Measurements from ENCODE around the gene GLT1D1. TPM values are rescaled to one million over a fixed set of nuclear protein-coding genes. Genes with fewer than 3 reads are reported as not detected.

GLT1D1 gene
- total and polyA plus RNA-seq, 2 donors (not counting 3 experiments of a cell fraction or from before 2014, with no cell fraction given) = not detected

GRCh38 chr12:128825835-128826234, 27.4 kb upstream of the GLT1D1 start:
- intact Hi-C loops (cut with micrococcal nuclease) = no loop called here
- no peak overlapping the region for H3K9ac ChIP-seq (replicated peaks; ENCODE audit: extremely low read depth, insufficient read depth, low read length)
- dilution Hi-C loops (cut with MboI; ENCODE audit: extremely low pct_ligation_motif_present, low sequenced_read_pairs) = no loop called here
- no peak overlapping the region for H3K27ac ChIP-seq (ENCODE audit: insufficient read depth, low read depth, low read length)
- peaks cover 24% of the 10 kb centered on the region for H3K79me2 ChIP-seq (ENCODE audit: control insufficient read depth, insufficient read depth, low read length)
- no peaks in the 10 kb centered on the region for H3K9me1 ChIP-seq (replicated peaks; ENCODE audit: control insufficient read depth, extremely low read depth, insufficient read depth, low read length)
- H3K4me1 ChIP-seq (ENCODE audit: control insufficient read depth, extremely low read depth, insufficient read depth, low read length) = peaks cover 2% of the 10 kb centered on the region
- H4K20me1 ChIP-seq (replicated peaks; ENCODE audit: control insufficient read depth, extremely low read depth, insufficient read depth, low read length) = no peaks in the 10 kb centered on the region
- no TSS peak for BruUV-seq (replicated peaks)
- FAIRE-seq = no peak
- no peak overlapping the region for H3K4me3 ChIP-seq (replicated peaks in 1 of 3; ENCODE audit: insufficient read depth in 1 of 3, low read depth in 1 of 3, low read length in 3 of 3)
- H2AFZ ChIP-seq (ENCODE audit: low read depth, low read length) = no peak overlapping the region
- POLR2A ChIA-PET = interaction anchor here (0.7 kb wide), 1 partner anchor 52 kb away, joined by 3 read pairs; no protein-coding TSS in a partner anchor
- H3K27me3 ChIP-seq (ENCODE audit: control insufficient read depth in 2 of 2, insufficient read depth in 2 of 2, low read length in 2 of 2) = no peaks in the 10 kb centered on the region
- H3K4me2 ChIP-seq (ENCODE audit: insufficient read depth, low read length) = no peak overlapping the region
- peaks cover 0 to 2% of the 10 kb centered on the region in 2 experiments for H3K36me3 ChIP-seq (ENCODE audit: control insufficient read depth in 2 of 2, extremely low read depth in 1 of 2, insufficient read depth in 2 of 2, low read length in 2 of 2)
- CTCF ChIA-PET = interaction anchor here (1.0 kb wide), 1 partner anchor 44 kb away, joined by 4 read pairs; no protein-coding TSS in a partner anchor
- DNase-seq (ENCODE audit: low read depth, low spot score) = no peak
- TF ChIP-seq MYC (IDR thresholded peaks at IDR 0.05; ENCODE audit: low read depth, low read length) (no peak), MAX (IDR thresholded peaks at IDR 0.05; ENCODE audit: insufficient read depth, insufficient read length) (no peak), FOS (IDR thresholded peaks at IDR 0.05; ENCODE audit: borderline replicate concordance, insufficient read depth, low read length) (no peak), CTCF (IDR thresholded peaks at IDR 0.05; ENCODE audit: extremely low read depth in 1 of 2, insufficient read depth in 1 of 2, low read depth in 1 of 2, low read length in 2 of 2) (no peak), POLR2A (IDR thresholded peaks at IDR 0.05; ENCODE audit: low read depth, low read length) (no peak), GATA2 (IDR thresholded peaks at IDR 0.05; ENCODE audit: insufficient read depth, insufficient read length, low read depth, low read length) (no peak), EZH2 (IDR thresholded peaks at IDR 0.05; ENCODE audit: borderline replicate concordance, low read depth, low read length, severe bottlenecking) (no peak), JUN (IDR thresholded peaks at IDR 0.05; ENCODE audit: borderline replicate concordance, insufficient read depth, insufficient read length, low read depth) (no peak), POLR2AphosphoS5 (IDR thresholded peaks at IDR 0.05; ENCODE audit: insufficient read depth, low read depth, low read length) (no peak)
- H3K9me3 ChIP-seq (replicated peaks; ENCODE audit: control insufficient read depth, insufficient read depth, low read length) = no peaks in the 10 kb centered on the region

All from endothelial cell of umbilical vein (primary cell).